Activated CD4-positive, alpha-beta T cell treated with anti-CD3 and anti-CD28 coated beads, Interleukin-2, amount 10 ng/mL, durations not matched to agents 7 days and 5 days (primary cell): ENCODE data around the gene CMTM8. TPM values are rescaled to one million over a fixed set of nuclear protein-coding genes. Genes with fewer than 3 reads are reported as not detected.
"Not testable (repeated sequence)": the region's sequence is repeated elsewhere in the genome, so short reads cannot be mapped to it uniquely, and the experiment has no call there.

Source experiments
- CTCF ChIA-PET: fragments of 350-600 bp; sonication (Branson Sonifier 250); formaldehyde crosslinking; loops from one replicate; lab custom pipeline; 2021; ENCODE audit warnings: antibody characterized with exemption; lab: Charles Lee
- POLR2A ChIA-PET: fragments of 350-600 bp; sonication (Branson Sonifier 250); formaldehyde crosslinking; loops from one replicate; lab custom pipeline; 2021; ENCODE audit warnings: antibody characterized with exemption; lab: Charles Lee
- DNase-seq: peaks from one replicate; pipeline ENCODE4 v3.0.0-alpha.2; 2020
- H3K27ac Mint-ChIP-seq: one replicate; pipeline ENCODE4 v1.8.0; 2021; ENCODE audit warnings: mild to moderate bottlenecking, moderate library complexity, mixed read lengths
- H3K27me3 Mint-ChIP-seq: one replicate; pipeline ENCODE4 v1.8.0; 2021; ENCODE audit warnings: mixed read lengths
- H3K36me3 Mint-ChIP-seq: one replicate; pipeline ENCODE4 v1.8.0; 2021; ENCODE audit warnings: low read depth, mixed read lengths
- H3K4me1 Mint-ChIP-seq: one replicate; pipeline ENCODE4 v1.8.0; 2021; ENCODE audit warnings: mixed read lengths
- H3K4me3 Mint-ChIP-seq: one replicate; pipeline ENCODE4 v1.8.0; 2021; ENCODE audit warnings: mild to moderate bottlenecking, moderate library complexity, mixed read lengths
- H3K9me3 Mint-ChIP-seq: one replicate; pipeline ENCODE4 v1.8.0; 2021; ENCODE audit warnings: mixed read lengths
- total RNA-seq, 2 experiments: library from RNA; stranded (reverse); gene quantifications; one replicate each; pipeline ENCODE4 v1.2.3, GENCODE V29; 2021

The CMTM8 gene
- total RNA-seq, 2 experiments from 2014 or later, result 5.9 to 6.5 TPM

DNA sequence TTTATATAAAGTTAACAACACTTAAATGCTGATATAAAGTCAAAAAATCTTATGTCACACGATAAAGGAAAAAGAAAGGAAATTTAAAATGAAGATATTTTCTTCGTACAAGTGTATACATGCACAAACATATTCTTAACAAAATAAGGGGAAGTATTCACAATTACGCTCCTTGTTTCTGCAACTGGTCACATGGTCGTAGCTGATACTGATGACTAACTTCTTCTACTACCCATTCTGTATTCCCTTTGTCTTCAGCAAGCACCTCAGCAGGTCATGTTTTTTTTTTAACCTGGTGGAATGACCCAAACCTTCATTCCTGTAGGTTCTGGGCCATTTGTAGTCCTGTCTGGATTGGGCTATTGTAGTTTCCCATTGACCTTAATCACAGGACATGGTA lies 30.0 kb upstream of the CMTM8 start:
- H3K27me3 Mint-ChIP-seq, result peaks cover 9% of the 10 kb centered on the region
- no peak overlapping the region for H3K27ac Mint-ChIP-seq
- no peaks in the 10 kb centered on the region for H3K36me3 Mint-ChIP-seq
- POLR2A ChIA-PET, result no interaction called here
- CTCF ChIA-PET, result interaction anchor here (0.9 kb wide), 1 partner anchor 11 kb away, joined by 3 read pairs; no protein-coding TSS in a partner anchor
- DNase-seq, result no peak
- no peaks in the 10 kb centered on the region for H3K9me3 Mint-ChIP-seq
- no peak overlapping the region for H3K4me3 Mint-ChIP-seq
- no peaks in the 10 kb centered on the region for H3K4me1 Mint-ChIP-seq

DNA sequence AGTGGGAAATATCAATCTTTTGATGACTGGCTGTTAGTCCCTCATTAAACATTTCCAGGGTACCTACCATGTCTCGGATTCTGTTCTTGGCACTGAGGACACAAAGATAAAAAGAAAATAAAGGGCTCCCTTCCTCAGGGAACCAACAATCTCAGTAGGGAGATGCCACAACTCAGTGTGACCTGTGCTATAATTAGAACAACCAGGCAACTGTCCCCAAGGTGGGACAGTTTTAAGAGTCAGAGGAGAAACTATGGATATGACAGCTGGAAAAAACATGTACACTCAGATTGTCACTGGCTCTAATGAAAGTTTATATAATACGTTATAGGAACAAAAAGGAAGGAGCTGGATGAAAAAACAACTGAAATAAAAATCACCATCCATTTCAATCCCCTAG lies 23.3 kb upstream of the CMTM8 start:
- H3K4me3 Mint-ChIP-seq, result no peak overlapping the region
- H3K36me3 Mint-ChIP-seq, result no peaks in the 10 kb centered on the region
- DNase-seq, result no peak

DNA sequence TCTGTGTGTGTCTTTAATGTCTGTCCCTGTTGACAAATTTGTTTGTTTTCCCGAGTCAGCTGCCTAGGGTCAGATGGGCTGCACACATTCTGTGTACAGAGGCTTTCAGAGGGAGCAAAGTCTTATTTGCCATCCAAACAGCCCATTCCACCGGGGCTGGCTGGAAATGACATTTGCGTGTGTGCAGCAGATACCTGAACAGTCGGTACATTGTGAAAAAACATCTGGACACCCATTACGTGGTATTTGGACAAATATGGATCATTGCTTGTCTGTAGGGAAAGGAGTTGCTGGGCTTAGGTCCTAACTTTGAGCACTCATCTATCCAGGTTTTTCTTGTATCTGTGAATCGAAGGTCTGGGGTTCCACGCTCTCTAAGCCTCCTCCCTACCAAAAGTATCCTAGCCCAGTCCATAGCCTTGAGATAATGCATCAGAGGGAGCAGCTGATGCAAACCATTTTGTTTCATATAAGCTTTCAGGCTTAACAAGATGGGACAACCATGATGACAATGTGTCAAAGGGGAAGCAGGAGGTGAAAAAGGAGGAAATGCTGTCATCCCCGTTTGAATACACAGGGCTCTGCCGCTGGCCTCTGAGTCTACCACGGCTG lies 22.2 kb upstream of the CMTM8 start:
- no peak for DNase-seq
- Mint-ChIP-seq H3K9me3 (peaks cover 13% of the 10 kb centered on the region), H3K4me1 (no peaks in the 10 kb centered on the region), H3K27me3 (no peaks in the 10 kb centered on the region), H3K36me3 (no peaks in the 10 kb centered on the region), H3K4me3 (no peak overlapping the region), H3K27ac (no peak overlapping the region)
- ChIA-PET CTCF (no interaction called here), POLR2A (no interaction called here)

More for the DNA sequence above, 23.3 kb upstream of the CMTM8 start:
- Mint-ChIP-seq H3K4me1 (no peaks in the 10 kb centered on the region), H3K9me3 (peaks cover 8% of the 10 kb centered on the region), H3K27me3 (no peaks in the 10 kb centered on the region), H3K27ac (no peak overlapping the region)
- POLR2A ChIA-PET, result no interaction called here
- CTCF ChIA-PET, result no interaction called here

DNA sequence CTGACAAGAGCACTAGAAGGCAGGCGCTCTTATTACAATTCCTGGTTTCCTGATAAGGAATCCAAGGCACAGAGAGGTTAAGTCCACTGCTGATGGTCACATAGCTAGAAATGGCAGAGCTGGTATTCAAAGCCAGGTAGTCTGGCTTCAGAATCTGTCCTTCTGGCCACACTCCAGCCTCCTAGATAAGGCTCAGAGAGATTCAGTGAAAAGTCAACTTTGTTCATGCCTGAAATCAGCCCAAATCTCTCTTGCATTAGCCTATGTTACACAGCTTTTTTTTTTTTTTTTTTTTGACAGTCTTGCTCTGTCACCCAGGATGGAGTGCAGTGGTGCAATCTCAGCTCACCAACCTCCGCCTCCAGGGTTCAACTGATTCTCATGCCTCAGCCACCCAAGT lies 21.1 kb upstream of the CMTM8 start:
- Mint-ChIP-seq H3K4me1 (peaks cover 4% of the 10 kb centered on the region), H3K27me3 (no peaks in the 10 kb centered on the region), H3K36me3 (no peaks in the 10 kb centered on the region), H3K27ac (no peak overlapping the region), H3K4me3 (no peak overlapping the region), H3K9me3 (peaks cover 16% of the 10 kb centered on the region)
- no peak for DNase-seq
- POLR2A ChIA-PET, result no interaction called here
- CTCF ChIA-PET, result interaction anchor here (0.6 to 2.0 kb wide), 3 partner anchors 17 to 307 kb away, joined by 3 to 5 read pairs (median 4); no protein-coding TSS in a partner anchor

DNA sequence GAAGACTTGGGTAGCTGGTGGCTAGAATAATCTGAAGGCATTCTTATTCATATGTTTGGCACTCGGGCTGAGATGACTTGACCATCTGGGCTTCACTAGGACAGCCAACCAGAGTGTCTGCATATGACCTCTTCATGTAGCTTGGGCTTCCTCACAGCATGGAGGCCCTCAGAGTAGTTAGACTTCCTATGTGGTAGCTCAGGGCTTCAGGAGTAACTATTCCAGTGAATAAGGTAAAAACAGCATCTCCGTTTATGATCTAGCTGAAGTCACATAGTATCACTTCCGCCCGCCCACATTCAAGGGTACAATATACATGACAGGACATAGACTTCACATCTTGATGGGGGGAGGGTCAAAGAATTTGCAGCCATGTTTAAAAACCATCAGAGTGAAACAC lies 18.9 kb upstream of the CMTM8 start:
- Mint-ChIP-seq H3K9me3 (peaks cover 17% of the 10 kb centered on the region), H3K27me3 (no peaks in the 10 kb centered on the region), H3K36me3 (peaks cover under 1% of the 10 kb centered on the region), H3K4me1 (peaks cover 5% of the 10 kb centered on the region), H3K4me3 (no peak overlapping the region), H3K27ac (no peak overlapping the region)
- no peak for DNase-seq
- ChIA-PET CTCF (interaction anchor here (0.5 to 0.6 kb wide), 2 partner anchors 16 to 30 kb away, joined by 4 to 5 read pairs; no protein-coding TSS in a partner anchor), POLR2A (no interaction called here)

DNA sequence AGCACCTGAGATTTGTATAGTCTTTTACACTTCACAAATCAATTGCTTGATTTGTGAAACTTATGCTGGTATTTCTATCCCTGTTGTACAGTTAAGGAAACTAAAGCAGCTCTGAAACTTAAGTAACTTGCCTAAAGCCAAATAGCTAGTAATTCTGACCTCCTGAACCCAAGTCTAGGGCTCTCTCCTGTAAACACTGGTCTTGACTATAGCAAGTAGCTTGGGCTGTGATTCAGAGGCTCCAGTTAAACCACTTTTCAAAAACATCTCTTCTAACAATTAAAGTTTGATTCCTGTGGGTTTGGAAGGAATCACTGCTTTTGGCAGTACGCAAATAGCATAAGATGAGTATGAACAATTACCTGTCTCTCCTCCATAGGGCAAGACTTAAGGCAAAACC lies 18.5 kb upstream of the CMTM8 start:
- CTCF ChIA-PET, result interaction anchor here (0.6 kb wide), 1 partner anchor 16 kb away, joined by 5 read pairs; no protein-coding TSS in a partner anchor
- Mint-ChIP-seq H3K27me3 (no peaks in the 10 kb centered on the region), H3K9me3 (peaks cover 17% of the 10 kb centered on the region), H3K4me1 (peaks cover 5% of the 10 kb centered on the region), H3K4me3 (no peak overlapping the region), H3K27ac (no peak overlapping the region), H3K36me3 (peaks cover 2% of the 10 kb centered on the region)
- POLR2A ChIA-PET, result no interaction called here
- DNase-seq, result no peak

DNA sequence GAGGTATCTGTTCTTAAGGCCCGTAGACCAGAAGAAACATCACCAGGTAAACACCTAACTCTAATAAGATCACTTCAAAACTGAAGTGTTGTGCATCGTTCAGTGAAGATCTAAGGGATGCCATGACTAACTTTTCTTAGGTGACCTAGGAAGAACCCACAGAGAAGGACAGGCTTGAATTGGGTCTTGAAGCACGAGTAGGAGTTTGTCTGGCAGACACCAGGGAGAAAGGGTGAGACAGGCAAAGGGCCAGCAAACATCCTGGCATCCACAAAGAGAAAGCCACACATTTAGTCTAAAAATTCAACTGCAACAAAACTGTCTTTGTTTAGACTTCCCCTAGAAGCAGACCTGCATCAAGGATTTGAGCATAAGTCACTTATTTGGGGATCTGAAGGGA lies 15.5 kb upstream of the CMTM8 start:
- H3K27ac Mint-ChIP-seq, result no peak overlapping the region
- H3K27me3 Mint-ChIP-seq, result no peaks in the 10 kb centered on the region
- no peak overlapping the region for H3K4me3 Mint-ChIP-seq
- H3K36me3 Mint-ChIP-seq, result peaks cover 2% of the 10 kb centered on the region
- ChIA-PET CTCF (interaction anchor here (1.1 kb wide), 1 partner anchor 54 kb away, joined by 3 read pairs; no protein-coding TSS in a partner anchor), POLR2A (no interaction called here)
- peaks cover 19% of the 10 kb centered on the region for H3K9me3 Mint-ChIP-seq
- peaks cover 5% of the 10 kb centered on the region for H3K4me1 Mint-ChIP-seq
- no peak for DNase-seq

DNA sequence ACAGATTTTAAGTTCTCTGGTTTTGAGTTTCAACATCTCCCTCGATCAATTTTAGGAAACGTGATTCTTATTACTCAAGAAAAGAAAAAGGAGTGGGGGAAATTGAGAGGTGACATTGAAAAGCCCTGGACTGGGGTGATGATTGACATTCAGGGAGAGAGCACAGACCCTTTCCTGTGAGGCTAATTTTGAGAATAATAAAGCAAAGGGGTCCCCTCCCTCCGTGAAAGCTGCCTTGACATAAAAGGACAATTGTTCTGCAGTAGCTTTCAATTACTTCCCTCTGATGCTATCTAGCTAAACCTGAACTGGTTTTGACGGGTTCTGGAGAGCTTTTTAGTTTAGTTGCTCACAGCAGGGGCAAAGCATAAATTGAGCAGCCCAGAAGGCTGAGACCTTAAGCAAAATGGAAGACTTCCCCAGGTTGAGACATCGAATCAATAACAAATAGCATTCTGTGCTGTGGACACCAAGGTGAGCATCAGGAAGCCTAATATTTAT lies 14.4 kb upstream of the CMTM8 start:
- Mint-ChIP-seq H3K36me3 (peaks cover 2% of the 10 kb centered on the region), H3K27me3 (no peaks in the 10 kb centered on the region), H3K4me3 (no peak overlapping the region)

DNA sequence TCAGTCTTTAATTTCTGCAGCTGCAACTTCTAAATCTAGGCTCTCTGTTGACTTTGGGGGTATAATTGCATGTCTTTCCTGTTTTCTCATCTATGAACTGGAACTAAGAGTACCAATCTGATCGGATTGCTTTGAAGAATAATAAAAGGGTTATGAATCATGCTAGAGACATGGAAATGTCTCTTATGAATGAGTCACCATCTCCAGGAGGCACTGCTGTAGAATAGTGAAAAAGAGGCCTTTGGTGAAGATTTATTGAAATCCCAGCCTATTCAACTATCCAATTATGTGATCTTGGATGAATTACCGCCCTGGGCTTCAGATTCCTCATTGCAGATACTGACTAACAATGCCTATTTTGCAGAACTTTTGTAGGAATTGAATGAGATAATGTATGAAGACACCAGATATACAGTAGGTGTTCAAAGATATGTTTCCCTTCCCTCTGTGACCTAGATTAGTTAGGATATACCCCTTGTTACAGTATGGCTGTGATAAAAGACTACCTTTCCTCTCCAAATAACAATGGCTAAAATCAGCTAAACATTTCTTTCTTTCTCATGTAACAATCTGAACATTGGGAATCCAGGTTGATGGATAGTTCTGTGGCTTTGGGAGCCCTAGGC lies 11.5 kb upstream of the CMTM8 start:
- CTCF ChIA-PET, result interaction anchor here (0.6 to 1.9 kb wide), 4 partner anchors 13 to 1095 kb away, joined by 3 to 4 read pairs (median 4); no protein-coding TSS in a partner anchor

More for the DNA sequence above, 14.4 kb upstream of the CMTM8 start:
- Mint-ChIP-seq H3K27ac (no peak overlapping the region), H3K4me1 (peaks cover 5% of the 10 kb centered on the region), H3K9me3 (peaks cover 19% of the 10 kb centered on the region)
- CTCF ChIA-PET, result interaction anchor here (0.7 kb wide), 1 partner anchor 37 kb away, joined by 3 read pairs; no protein-coding TSS in a partner anchor
- DNase-seq, result no peak
- POLR2A ChIA-PET, result no interaction called here

DNA sequence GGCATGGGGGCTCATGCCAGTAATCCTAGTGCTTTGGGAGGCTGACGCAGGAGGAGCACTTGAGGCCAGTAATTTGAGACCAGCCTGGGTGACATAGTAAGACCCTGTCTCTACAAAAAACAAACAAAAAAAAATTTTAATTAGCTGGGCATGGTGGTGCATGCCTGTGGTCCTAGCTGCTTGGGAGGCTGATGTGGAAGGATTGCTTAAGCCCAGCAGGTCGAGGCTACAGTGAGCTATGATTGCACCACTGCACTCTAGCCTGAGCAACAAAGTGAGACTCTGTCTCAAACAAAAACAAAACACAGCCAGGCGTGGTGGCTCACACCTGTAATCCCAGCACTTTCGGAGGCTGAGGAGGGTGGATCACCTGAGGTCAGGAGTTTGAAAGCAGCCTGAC lies 9.7 kb upstream of the CMTM8 start:
- POLR2A ChIA-PET, DNase-seq, H3K27ac Mint-ChIP-seq, H3K27me3 Mint-ChIP-seq, H3K4me3 Mint-ChIP-seq, H3K4me1 Mint-ChIP-seq, H3K36me3 Mint-ChIP-seq, H3K9me3 Mint-ChIP-seq: not testable (repeated sequence)
- CTCF ChIA-PET, result interaction anchor here (0.7 to 1.1 kb wide), 2 partner anchors 11 to 97 kb away, joined by 3 read pairs; no protein-coding TSS in a partner anchor

More for the DNA sequence above, 11.5 kb upstream of the CMTM8 start:
- peaks cover 2% of the 10 kb centered on the region for H3K36me3 Mint-ChIP-seq
- POLR2A ChIA-PET, result no interaction called here
- no peaks in the 10 kb centered on the region for H3K27me3 Mint-ChIP-seq
- H3K27ac Mint-ChIP-seq, result no peak overlapping the region
- no peak overlapping the region for H3K4me3 Mint-ChIP-seq
- no peak for DNase-seq
- peaks cover 4% of the 10 kb centered on the region for H3K4me1 Mint-ChIP-seq
- peaks cover 5% of the 10 kb centered on the region for H3K9me3 Mint-ChIP-seq

DNA sequence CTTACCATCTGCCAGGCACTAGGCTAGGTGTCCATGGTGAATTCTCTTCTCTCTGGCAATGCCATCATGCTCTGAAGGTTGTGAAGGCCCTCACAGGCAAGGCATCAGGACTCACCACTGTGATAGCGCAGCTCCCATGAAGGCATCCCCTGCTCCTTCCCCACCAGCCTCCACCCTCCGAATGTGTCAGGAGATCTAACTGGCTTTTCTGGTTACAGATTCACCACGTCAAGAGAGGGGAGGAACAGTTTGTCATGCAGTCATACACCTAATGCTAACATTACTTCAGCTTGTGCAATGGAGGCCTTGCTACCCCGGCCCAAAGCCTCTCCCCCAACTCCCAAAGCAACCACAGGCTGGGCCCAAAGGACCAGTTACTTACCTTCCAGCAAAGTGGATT lies 8.9 kb upstream of the CMTM8 start:
- no peak overlapping the region for H3K4me3 Mint-ChIP-seq
- peaks cover 1% of the 10 kb centered on the region for H3K36me3 Mint-ChIP-seq
- ChIA-PET CTCF (no interaction called here), POLR2A (no interaction called here)
- no peak overlapping the region for H3K27ac Mint-ChIP-seq
- DNase-seq, result no peak
- H3K27me3 Mint-ChIP-seq, result no peaks in the 10 kb centered on the region
- peaks cover 2% of the 10 kb centered on the region for H3K9me3 Mint-ChIP-seq
- no peaks in the 10 kb centered on the region for H3K4me1 Mint-ChIP-seq

DNA sequence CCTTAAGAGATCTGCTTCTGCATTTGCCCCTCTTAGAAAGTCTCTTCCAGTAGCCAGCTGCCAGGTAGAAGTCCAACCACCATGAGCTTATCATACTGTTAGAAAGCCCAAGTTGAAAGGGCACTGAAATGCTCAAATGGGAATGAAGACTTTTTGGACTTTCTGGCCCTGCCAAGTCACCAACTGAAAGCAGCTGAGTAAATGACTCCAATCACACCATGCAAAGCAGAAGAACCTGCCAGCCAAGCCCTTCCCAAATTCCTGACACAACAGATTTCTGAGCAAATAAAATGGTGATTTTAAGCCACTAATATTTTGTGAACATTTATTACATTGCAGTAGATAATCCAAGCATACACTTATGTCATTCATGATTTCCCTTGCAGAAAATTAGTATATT lies 2.1 kb upstream of the CMTM8 start:
- H3K36me3 Mint-ChIP-seq, result peaks cover 10% of the 10 kb centered on the region
- no peak overlapping the region for H3K27ac Mint-ChIP-seq
- POLR2A ChIA-PET, result no interaction called here
- H3K9me3 Mint-ChIP-seq, result peaks cover 12% of the 10 kb centered on the region
- CTCF ChIA-PET, result interaction anchor here (1.2 to 2.0 kb wide), 3 partner anchors 8 to 19 kb away, joined by 3 to 6 read pairs (median 4); no protein-coding TSS in a partner anchor
- no peak for DNase-seq
- H3K27me3 Mint-ChIP-seq, result peaks cover 24% of the 10 kb centered on the region
- no peak overlapping the region for H3K4me3 Mint-ChIP-seq
- peaks cover 26% of the 10 kb centered on the region for H3K4me1 Mint-ChIP-seq
